Skeletal muscle satellite cell (primary cell): Measurements from ENCODE around the gene AFF1. TPM values are rescaled to one million over a fixed set of nuclear protein-coding genes. Genes with fewer than 3 reads are reported as not detected.

Experiments
- H3K27me3 ChIP-seq: 2 replicates; pipeline ENCODE4 v1.7.0; 2013; ENCODE audit warnings: low read length; ENCODE audit not compliant: control insufficient read depth, insufficient read depth
- H3K36me3 ChIP-seq: 2 replicates; pipeline ENCODE4 v1.7.0; 2013; ENCODE audit warnings: mild to moderate bottlenecking, control low read depth, low read length; ENCODE audit not compliant: insufficient read depth
- H3K4me1 ChIP-seq: 2 replicates; pipeline ENCODE4 v1.7.0; 2013; ENCODE audit warnings: low read length; ENCODE audit not compliant: control insufficient read depth, insufficient read depth
- H3K4me2 ChIP-seq: 2 replicates; pipeline ENCODE4 v1.7.0; 2013; ENCODE audit warnings: mild to moderate bottlenecking, low read length
- H3K4me3 ChIP-seq: 2 replicates; pipeline ENCODE4 v1.7.0; 2013; ENCODE audit warnings: low read length
- H3K9ac ChIP-seq: 2 replicates; pipeline ENCODE4 v1.7.0; 2013; ENCODE audit warnings: mild to moderate bottlenecking, low read depth, low read length, moderate library complexity
- H3K9me3 ChIP-seq: replicated peaks from 2 replicates; pipeline ENCODE4 v1.7.0; 2013; ENCODE audit warnings: mild to moderate bottlenecking, control low read depth, low read length
- total RNA-seq: library from RNA; depleted of rRNA; stranded (reverse); fragments of >200 nt; gene quantifications from 2 replicates; pipeline ENCODE4 v1.2.3, GENCODE V29; 2012; rRNA removed

The AFF1 gene
- 11.6 and 16.2 TPM in 2 replicates for total RNA-seq

GRCh38 chr4:86934771-86935565, at the start of gene AFF1:
Gene AFF1 (plus strand): TSS chr4:86935011. CDS start chr4:86948534, 13,523 bp downstream.
- Histone ChIP-seq H3K9me3 (no peaks in the 10 kb centered on the region), H3K36me3 (no peaks in the 10 kb centered on the region), H3K4me3 (peak within 1 kb of the TSS; percentile 96), H3K27me3 (no peaks in the 10 kb centered on the region), H3K4me1 (peaks cover 36% of the 10 kb centered on the region), H3K4me2 (peak within 1 kb of the TSS; percentile 98), H3K9ac (peak within 1 kb of the TSS; percentile 96)

- Histone ChIP-seq H3K4me3 (no peak overlapping the region), H3K9me3 (no peaks in the 10 kb centered on the region)
These were observed 44.0 kb upstream of the AFF1 start for GRCh38 chr4:86890790-86891189.

GRCh38 chr4:86891762-86892635, 42.8 kb upstream of the AFF1 start, which contains the start of gene C4orf36:
Gene C4orf36 (minus strand): TSS chr4:86892422. CDS start chr4:86891520, 902 bp downstream.
- peaks cover 6% of the 10 kb centered on the region for H3K27me3 ChIP-seq
- H3K4me2 ChIP-seq, result peak within 1 kb of the TSS; percentile 99
- H3K36me3 ChIP-seq, result no peaks in the 10 kb centered on the region
- peak within 1 kb of the TSS; percentile 79 for H3K9ac ChIP-seq
- peaks cover 5% of the 10 kb centered on the region for H3K4me1 ChIP-seq
- H3K4me3 ChIP-seq, result peak within 1 kb of the TSS; percentile 89
- no peaks in the 10 kb centered on the region for H3K9me3 ChIP-seq

More at GRCh38 chr4:86890790-86891189, 44.0 kb upstream of the AFF1 start:
- Histone ChIP-seq H3K9ac (no peak overlapping the region), H3K4me2 (no peak overlapping the region), H3K36me3 (no peaks in the 10 kb centered on the region), H3K4me1 (peaks cover 5% of the 10 kb centered on the region), H3K27me3 (peaks cover 6% of the 10 kb centered on the region)

GRCh38 chr4:86892636-86892960, 42.2 kb upstream of the AFF1 start:
- Histone ChIP-seq H3K4me3 (peak overlapping the region; percentile 89), H3K27me3 (peaks cover 6% of the 10 kb centered on the region), H3K4me1 (peaks cover 5% of the 10 kb centered on the region), H3K9ac (peak overlapping the region; percentile 79), H3K36me3 (no peaks in the 10 kb centered on the region), H3K9me3 (no peaks in the 10 kb centered on the region), H3K4me2 (peak overlapping the region; percentile 99)

GRCh38 chr4:86893136-86893535, 41.7 kb upstream of the AFF1 start:
- no peak overlapping the region for H3K4me3 ChIP-seq
- H3K9ac ChIP-seq, result no peak overlapping the region
- peaks cover 5% of the 10 kb centered on the region for H3K4me1 ChIP-seq

GRCh38 chr4:86894455-86894854, 40.4 kb upstream of the AFF1 start:
- Histone ChIP-seq H3K27me3 (peaks cover 6% of the 10 kb centered on the region), H3K4me2 (no peak overlapping the region), H3K4me1 (peaks cover 5% of the 10 kb centered on the region), H3K9ac (no peak overlapping the region), H3K36me3 (no peaks in the 10 kb centered on the region), H3K4me3 (no peak overlapping the region), H3K9me3 (no peaks in the 10 kb centered on the region)

More at GRCh38 chr4:86893136-86893535, 41.7 kb upstream of the AFF1 start:
- Histone ChIP-seq H3K4me2 (peak overlapping the region; percentile 99), H3K27me3 (peaks cover 6% of the 10 kb centered on the region), H3K9me3 (no peaks in the 10 kb centered on the region), H3K36me3 (no peaks in the 10 kb centered on the region)

GRCh38 chr4:86895692-86896488, 38.9 kb upstream of the AFF1 start:
- no peak overlapping the region for H3K4me2 ChIP-seq
- no peaks in the 10 kb centered on the region for H3K9me3 ChIP-seq
- H3K9ac ChIP-seq, result no peak overlapping the region
- H3K4me3 ChIP-seq, result no peak overlapping the region
- peaks cover 3% of the 10 kb centered on the region for H3K27me3 ChIP-seq
- no peaks in the 10 kb centered on the region for H3K36me3 ChIP-seq
- H3K4me1 ChIP-seq, result peaks cover 5% of the 10 kb centered on the region

- no peaks in the 10 kb centered on the region for H3K9me3 ChIP-seq
- H3K4me1 ChIP-seq, result peaks cover 5% of the 10 kb centered on the region
These were observed 38.2 kb upstream of the AFF1 start for GRCh38 chr4:86896596-86896995.

GRCh38 chr4:86898562-86898961, 36.2 kb upstream of the AFF1 start:
- Histone ChIP-seq H3K9me3 (no peaks in the 10 kb centered on the region), H3K9ac (no peak overlapping the region), H3K4me3 (no peak overlapping the region), H3K27me3 (no peaks in the 10 kb centered on the region), H3K4me1 (no peaks in the 10 kb centered on the region), H3K36me3 (no peaks in the 10 kb centered on the region), H3K4me2 (no peak overlapping the region)

More at GRCh38 chr4:86896596-86896995, 38.2 kb upstream of the AFF1 start:
- H3K36me3 ChIP-seq, result no peaks in the 10 kb centered on the region
- H3K4me3 ChIP-seq, result no peak overlapping the region
- H3K9ac ChIP-seq, result no peak overlapping the region
- H3K4me2 ChIP-seq, result no peak overlapping the region
- H3K27me3 ChIP-seq, result peaks cover under 1% of the 10 kb centered on the region

- H3K9ac ChIP-seq, result no peak overlapping the region
- no peaks in the 10 kb centered on the region for H3K9me3 ChIP-seq
- no peak overlapping the region for H3K4me3 ChIP-seq
- H3K36me3 ChIP-seq, result no peaks in the 10 kb centered on the region
- no peaks in the 10 kb centered on the region for H3K27me3 ChIP-seq
- H3K4me2 ChIP-seq, result no peak overlapping the region
- H3K4me1 ChIP-seq, result no peaks in the 10 kb centered on the region
These were observed 32.9 kb upstream of the AFF1 start for GRCh38 chr4:86901864-86902263.

GRCh38 chr4:86908251-86908657, 26.6 kb upstream of the AFF1 start:
- Histone ChIP-seq H3K4me3 (no peak overlapping the region), H3K9ac (no peak overlapping the region), H3K9me3 (no peaks in the 10 kb centered on the region), H3K36me3 (no peaks in the 10 kb centered on the region), H3K4me1 (no peaks in the 10 kb centered on the region), H3K27me3 (no peaks in the 10 kb centered on the region), H3K4me2 (peak overlapping the region; percentile 28)
